MCF 10A (cell line): ENCODE measurements around the gene MRPL28. TPM values are rescaled to one million over a fixed set of nuclear protein-coding genes. Genes with fewer than 3 reads are reported as not detected.

Experiments
- BruUV-seq: library from RNA; stranded (reverse); fragments of 400-500 nt; replicated peaks from 2 replicates; lab custom pipeline; 2021; lab: Mats Ljungman, UMichigan
- CTCF ChIA-PET: fragments of 300-600 bp; sonication (Branson Sonifier 250); formaldehyde crosslinking; extraction: SDS; loops from one replicate; lab custom pipeline; 2021; ENCODE audit warnings: antibody characterized with exemption, inconsistent platforms; lab: Yijun Ruan, JAX
- POLR2A ChIA-PET: fragments of 300-600, 350-650 bp; sonication (Branson Sonifier 250); formaldehyde crosslinking; extraction: SDS; loops from one replicate; lab custom pipeline; 2020; ENCODE audit warnings: antibody characterized with exemption, inconsistent platforms; lab: Yijun Ruan, JAX
- DNase-seq: peaks from one replicate; pipeline ENCODE4 v3.0.0-alpha.2; 2018; ENCODE audit not compliant: unreplicated experiment
- H3K27ac Mint-ChIP-seq: one replicate; pipeline ENCODE4 v1.8.0; 2022; ENCODE audit warnings: mild to moderate bottlenecking, low read depth, mixed read lengths; ENCODE audit not compliant: unreplicated experiment
- H3K27me3 Mint-ChIP-seq: one replicate; pipeline ENCODE4 v1.8.0; 2022; ENCODE audit warnings: mixed read lengths; ENCODE audit not compliant: insufficient read depth, unreplicated experiment
- H3K36me3 Mint-ChIP-seq: one replicate; pipeline ENCODE4 v1.8.0; 2022; ENCODE audit warnings: mild to moderate bottlenecking, moderate library complexity, mixed read lengths; ENCODE audit not compliant: insufficient read depth, unreplicated experiment
- H3K4me1 Mint-ChIP-seq: one replicate; pipeline ENCODE4 v1.8.0; 2022; ENCODE audit warnings: mixed read lengths; ENCODE audit not compliant: insufficient read depth, unreplicated experiment
- H3K4me3 Mint-ChIP-seq: one replicate; pipeline ENCODE4 v1.8.0; 2022; ENCODE audit warnings: mild to moderate bottlenecking, moderate library complexity, mixed read lengths; ENCODE audit not compliant: unreplicated experiment
- H3K9me3 Mint-ChIP-seq: one replicate; pipeline ENCODE4 v1.8.0; 2022; ENCODE audit warnings: mixed read lengths; ENCODE audit not compliant: unreplicated experiment
- CTCF ChIP-seq: fragments of 200-600 bp; IDR thresholded peaks from one replicate; pipeline ENCODE4 v1.8.0; 2022; ENCODE audit warnings: antibody characterized with exemption, mild to moderate bottlenecking; ENCODE audit not compliant: unreplicated experiment
- intact Hi-C: fragments of 100-400 bp; cut with micrococcal nuclease; formaldehyde crosslinking; loops from 2 replicates; pipeline ENCODE4 v1.14.1; 2022
- total RNA-seq: library from RNA; stranded (reverse); gene quantifications from 2 replicates; pipeline ENCODE4 v1.2.3, GENCODE V29; 2022

The MRPL28 gene
- total RNA-seq, 1 experiment from 2014 or later = 105 TPM

DNA sequence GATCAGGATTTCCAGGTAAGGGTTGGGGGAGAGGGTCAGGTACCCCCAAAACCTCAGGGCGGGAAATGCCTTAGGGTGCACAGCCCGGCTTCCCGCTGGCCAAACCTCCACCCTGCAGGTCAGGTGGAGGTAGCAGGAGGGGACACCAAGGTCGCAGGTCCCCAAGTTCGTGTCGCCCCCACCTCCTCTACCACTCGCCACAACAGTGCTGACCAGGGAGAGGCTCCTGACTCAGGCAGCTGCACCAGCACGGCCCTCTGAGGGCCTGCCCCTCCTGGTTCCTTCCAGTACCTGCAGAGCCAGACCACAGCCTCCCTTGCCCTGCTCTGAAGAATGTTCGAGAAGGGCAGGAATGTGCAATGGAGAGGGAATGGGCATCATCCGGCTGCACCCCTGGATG is 3.9 kb downstream of the MRPL28 start:
- Mint-ChIP-seq H3K36me3 (peaks cover 23% of the 10 kb centered on the region), H3K27me3 (no peaks in the 10 kb centered on the region), H3K4me1 (no peaks in the 10 kb centered on the region), H3K4me3 (no peak overlapping the region), H3K27ac (no peak overlapping the region), H3K9me3 (no peaks in the 10 kb centered on the region)
- no TSS peak for BruUV-seq
- no peak for TF ChIP-seq CTCF
- ChIA-PET CTCF (interaction anchor here (1.2 kb wide), 1 partner anchor 11 kb away, joined by 5 read pairs; no protein-coding TSS in a partner anchor), POLR2A (no interaction called here)
- intact Hi-C loops = no loop called here
- no peak for DNase-seq

GRCh38 chr16:364595-365491 is 5.5 kb downstream of the MRPL28 start:
- BruUV-seq = no TSS peak
- CTCF ChIA-PET = interaction anchor here (0.6 to 1.4 kb wide), 5 partner anchors 240 to 299 kb away, joined by 3 to 7 read pairs (median 4); no protein-coding TSS in a partner anchor
- peaks cover 15% of the 10 kb centered on the region for H3K36me3 Mint-ChIP-seq
- H3K27ac Mint-ChIP-seq = peak overlapping the region; percentile 51
- no peak overlapping the region for H3K4me3 Mint-ChIP-seq
- POLR2A ChIA-PET = interaction anchor here (0.7 to 1.1 kb wide), 2 partner anchors 77 to 130 kb away, joined by 4 read pairs; partner anchors contain the start of gene FAM234A
- intact Hi-C loops = no loop called here
- H3K9me3 Mint-ChIP-seq = no peaks in the 10 kb centered on the region
- DNase-seq = no peak
- no peaks in the 10 kb centered on the region for H3K4me1 Mint-ChIP-seq
- H3K27me3 Mint-ChIP-seq = no peaks in the 10 kb centered on the region
- TF ChIP-seq CTCF = no peak

DNA sequence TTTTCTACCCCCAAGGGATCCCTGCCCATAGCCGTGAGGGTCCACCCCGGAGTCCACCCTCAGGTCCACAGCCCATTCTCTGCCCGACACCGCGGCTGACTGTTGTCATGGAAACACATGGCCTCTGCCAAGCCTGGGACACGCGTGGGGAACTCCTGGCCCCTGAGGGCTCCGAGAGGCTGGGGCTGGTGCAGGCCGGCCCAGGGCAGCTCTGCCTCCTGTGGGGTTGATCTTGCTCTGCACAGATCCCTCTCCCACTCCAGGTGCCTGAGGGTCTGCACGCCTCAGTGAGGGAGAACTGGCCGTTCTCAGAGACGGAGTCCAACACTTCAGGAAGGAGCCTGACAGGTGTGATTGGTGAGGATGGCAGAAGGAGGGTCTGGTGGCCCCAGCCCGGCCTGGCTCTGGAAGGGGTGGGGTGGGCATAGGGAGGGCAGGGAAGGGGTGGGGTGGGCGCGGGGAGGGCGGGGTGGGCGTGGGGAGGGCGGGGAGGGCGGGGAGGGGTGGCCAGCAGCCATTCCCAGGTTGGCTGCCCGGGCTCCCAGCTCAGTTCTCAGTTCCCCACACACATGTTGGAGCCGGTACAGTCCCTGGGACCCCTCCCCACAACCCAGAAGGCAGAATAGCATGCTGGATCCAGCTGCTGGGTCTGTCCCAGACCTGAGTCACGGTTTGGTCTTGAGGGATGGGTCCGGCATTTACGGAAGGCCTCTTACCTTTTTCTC is 6.4 kb downstream of the MRPL28 start:
- Mint-ChIP-seq H3K9me3 (no peaks in the 10 kb centered on the region), H3K36me3 (peaks cover 12% of the 10 kb centered on the region), H3K4me1 (no peaks in the 10 kb centered on the region), H3K27ac (peak overlapping the region; percentile 51), H3K27me3 (no peaks in the 10 kb centered on the region), H3K4me3 (no peak overlapping the region)
- no peak for TF ChIP-seq CTCF
- intact Hi-C loops = loop anchor here (2.0 kb wide), 1 partner anchor 135 kb away; the partner anchor contains the start of gene LUC7L
- BruUV-seq = no TSS peak
- DNase-seq = no peak
- POLR2A ChIA-PET = interaction anchor here (0.7 kb wide), 1 partner anchor 78 kb away, joined by 4 read pairs; no protein-coding TSS in a partner anchor
- CTCF ChIA-PET = interaction anchor here (0.6 to 2.3 kb wide), 7 partner anchors 14 to 267 kb away, joined by 3 to 8 read pairs (median 3); no protein-coding TSS in a partner anchor
